ENCODE results near the gene THPO.
"Not testable (repeated sequence)": the region's sequence is repeated elsewhere in the genome, so short reads cannot be mapped to it uniquely, and the experiment has no call there.

The THPO gene

GRCh38 chr3:184349563-184350470 is 28.2 kb downstream of the THPO start:
- no peak for DNase-seq (ENCODE audit: low read depth)

GRCh38 chr3:184348057-184348382 is 30.0 kb downstream of the THPO start:
- no peak for DNase-seq (ENCODE audit: low read depth)

- no peak for DNase-seq (ENCODE audit: low read depth)
Observed at GRCh38 chr3:184347321-184348056, 30.5 kb downstream of the THPO start.

GRCh38 chr3:184346480-184347190 is 31.4 kb downstream of the THPO start:
- no peak for DNase-seq (ENCODE audit: low read depth)

GRCh38 chr3:184345317-184346144 is 32.5 kb downstream of the THPO start:
- no peak for DNase-seq (ENCODE audit: low read depth)

GRCh38 chr3:184344579-184345316 is 33.3 kb downstream of the THPO start:
- no peak for DNase-seq (ENCODE audit: low read depth)

- no peak for DNase-seq (ENCODE audit: low read depth)
Observed at GRCh38 chr3:184343200-184343876, 34.7 kb downstream of the THPO start.

GRCh38 chr3:184341925-184342324 is 36.1 kb downstream of the THPO start:
- no peak for DNase-seq (ENCODE audit: low read depth)

GRCh38 chr3:184339451-184340135 is 38.4 kb downstream of the THPO start:
- DNase-seq (ENCODE audit: low read depth): not testable (repeated sequence)

GRCh38 chr3:184339001-184339400 is 39.0 kb downstream of the THPO start:
- DNase-seq (ENCODE audit: low read depth): no peak

GRCh38 chr3:184338511-184338945 is 39.5 kb downstream of the THPO start:
- no peak for DNase-seq (ENCODE audit: low read depth)

- no peak for DNase-seq (ENCODE audit: low read depth)
Observed at GRCh38 chr3:184337981-184338380, 40.0 kb downstream of the THPO start.

GRCh38 chr3:184337399-184337714 is 40.6 kb downstream of the THPO start, which contains the start of gene FAM131A:
FAM131A (plus strand) TSS chr3:184337600; CDS start chr3:184337631, 31 bp downstream.
- DNase-seq (ENCODE audit: low read depth): no peak

- DNase-seq (ENCODE audit: low read depth): no peak
Observed at GRCh38 chr3:184336547-184337398, 41.2 kb downstream of the THPO start.

- DNase-seq (ENCODE audit: low read depth): no peak
Observed at GRCh38 chr3:184335661-184336546, 42.1 kb downstream of the THPO start.

- DNase-seq (ENCODE audit: low read depth): no peak
Observed at GRCh38 chr3:184335291-184335660, 42.7 kb downstream of the THPO start.

- DNase-seq (ENCODE audit: low read depth): no peak
Observed at GRCh38 chr3:184334470-184335158, 43.4 kb downstream of the THPO start.
